Ovary (tissue), 3 donors: ENCODE results near the gene PHC2.

Source experiments
- CTCF ChIP-seq, 3 donors: fragments of 450-650 bp in 2 of 3; fragments of 200-600 bp in 1 of 3; IDR thresholded peaks; one replicate each; pipeline versions ENCODE4 v1.5.1 to v1.8.0; 2016 to 2022; ENCODE audit warnings: antibody characterized with exemption in 3 of 3, mild to moderate bottlenecking in 1 of 3
- EP300 ChIP-seq: sonication (generic); formaldehyde crosslinking; IDR thresholded peaks from one replicate; pipeline ENCODE4 v1.6.1; 2017; ENCODE audit warnings: antibody characterized with exemption
- POLR2A ChIP-seq: fragments of 450-650 bp; IDR thresholded peaks from one replicate; pipeline ENCODE4 v1.6.1; 2017; ENCODE audit warnings: antibody characterized with exemption, mild to moderate bottlenecking, moderate library complexity
- donor health status: DM: no; HTN: no; CAD: no.

GRCh38 chr1:33446590-33446989 is 15.7 kb upstream of the PHC2 start:
- TF ChIP-seq CTCF (IDR thresholded peaks at IDR 0.05): no peak
- no peak for TF ChIP-seq POLR2A
- no peak for TF ChIP-seq EP300
